ENCODE data around the gene TAF10. TPM values are rescaled to one million over a fixed set of nuclear protein-coding genes. Genes with fewer than 3 reads are reported as not detected.

The TAF10 gene
- total and polyA plus RNA-seq, 2 of the 13 experiments (the other 11 are each of a cell fraction or from before 2014, with no cell fraction given) = 71.3 to 134 TPM

- TF ChIP-seq HNRNPLL (IDR thresholded peaks at IDR 0.05; ENCODE audit: low read depth, low read length, poor library complexity, severe bottlenecking) (peak; percentile 68), ZNF839 (CRISPR knock-in tag; IDR thresholded peaks at IDR 0.05; ENCODE audit: borderline replicate concordance) (peak; percentile 82; the same call in 1 of the 2 replicates), SOX5 (CRISPR knock-in tag; IDR thresholded peaks at IDR 0.05; ENCODE audit: borderline replicate concordance) (peak; percentile 49; the same call in 1 of the 2 replicates), ZNF292 (CRISPR knock-in tag; IDR thresholded peaks at IDR 0.05; ENCODE audit: borderline replicate concordance, low read depth) (no peak)
These were observed 8.5 kb downstream of the TAF10 start, which contains the start of the genes ILK and RRP8 (continued) for GRCh38 chr11:6603287-6604080.

GRCh38 chr11:6602096-6602940, 9.7 kb downstream of the TAF10 start:
- POLR2A ChIA-PET = interaction anchor here (1.5 to 2.7 kb wide), 2 partner anchors 10 to 121 kb away, joined by 6 to 17 read pairs; partner anchors contain the start of genes ARFIP2, TAF10 and TIMM10B
- peaks cover 47% of the 10 kb centered on the region for H3K79me2 ChIP-seq (ENCODE audit: insufficient read depth, low read length)
- TF ChIP-seq MBD4 (IDR thresholded peaks at IDR 0.05; ENCODE audit: borderline replicate concordance, low read length) (no peak), HMG20A (CRISPR knock-in tag; IDR thresholded peaks at IDR 0.05; ENCODE audit: borderline replicate concordance) (no peak), ZBTB4 (CRISPR knock-in tag; IDR thresholded peaks at IDR 0.05; ENCODE audit: borderline replicate concordance) (no peak), IRF9 (CRISPR knock-in tag; IDR thresholded peaks at IDR 0.05; ENCODE audit: borderline replicate concordance) (no peak), ZNF17 (CRISPR knock-in tag; IDR thresholded peaks at IDR 0.05) (no peak), KLF9 (CRISPR knock-in tag; IDR thresholded peaks at IDR 0.05; ENCODE audit: low read depth) (no peak), MEIS2 (CRISPR knock-in tag; IDR thresholded peaks at IDR 0.05) (no peak), ZBTB33 (CRISPR knock-in tag; IDR thresholded peaks at IDR 0.05) (no peak)

More at GRCh38 chr11:6602096-6602940, 9.7 kb downstream of the TAF10 start:
- peak overlapping the region; percentile 83 for H3K27ac ChIP-seq (ENCODE audit: extremely low read length, insufficient read depth, low read length)
- in situ Hi-C loops (cut with HindIII; ENCODE audit: extremely low pct_ligation_motif_present, low pct_unique_long_range_greater_than_20kb) (loop anchor here (10.0 kb wide), 1 partner anchor 118 kb away; the partner anchor contains the start of genes ARFIP2 and TIMM10B), intact Hi-C loops (cut with micrococcal nuclease; ENCODE audit: unreplicated experiment) (loop anchor here (5.0 kb wide), 2 partner anchors 65 to 70 kb away; no protein-coding TSS in a partner anchor)
- H4K20me1 ChIP-seq (ENCODE audit: insufficient read depth, low read length) = no peaks in the 10 kb centered on the region
- no TSS peak for BruUV-seq (replicated peaks)
- peak overlapping the region; percentile 93 for H3K9ac ChIP-seq (ENCODE audit: insufficient read depth, low read depth, low read length)
- no peak overlapping the region for H2AFZ ChIP-seq (ENCODE audit: low read length)
- peaks cover 67% of the 10 kb centered on the region for H3K4me1 ChIP-seq (ENCODE audit: insufficient read depth, low read length)
- peak overlapping the region; percentile 86 to 97 (median 89) for H3K4me3 ChIP-seq (replicated peaks in 1 of 3; ENCODE audit: insufficient read depth in 1 of 3, low read depth in 2 of 3, low read length in 3 of 3)
- peak overlapping the region; percentile 97 for H3K4me2 ChIP-seq (ENCODE audit: low read depth, low read length)
- ATAC-seq = no peak
- peaks cover 12 to 25% of the 10 kb centered on the region in 2 experiments for H3K36me3 ChIP-seq (replicated peaks in 1 of 2; ENCODE audit: control insufficient read depth in 1 of 2, insufficient read depth in 2 of 2, low read length in 2 of 2)
- CTCF ChIA-PET (ENCODE audit: low intra/inter-chr PET ratio, low total read pairs) = no interaction called here
- no peak for FAIRE-seq
- no peak for DNase-seq (ENCODE audit: low spot score)
- WGBS (ENCODE audit: low lambda C conversion rate) = 42% methylated on average over 7 of the region's 7 CpGs
- H3K9me3 ChIP-seq (ENCODE audit: low read length) = no peaks in the 10 kb centered on the region
- no peaks in the 10 kb centered on the region; a peak in 1 of 5 replicates for H3K27me3 ChIP-seq (ENCODE audit: control insufficient read depth in 1 of 2, insufficient read depth in 2 of 2, low read length in 2 of 2)

Data from HepG2 (cell line).